GM08714 (cell line): ENCODE data around the gene IPP.

Experiments used
- H3K4me3 ChIP-seq: fragments of 200-500 bp; sonication (Bioruptor generic); 2 replicates; pipeline ENCODE4 v1.5.1; 2014; ENCODE audit warnings: mild to moderate bottlenecking, low read length, inconsistent platforms
- ZNF274 ChIP-seq: IDR thresholded peaks from 2 replicates; pipeline ENCODE4 v1.6.1; 2012; ENCODE audit warnings: mild to moderate bottlenecking, low read depth, low read length

Gene IPP

GRCh38 chr1:45750298-45751038, at the start of gene IPP:
TSS of gene IPP (minus strand) at chr1:45750653. CDS start at chr1:45746411, 4,242 bp downstream.
- no peak for TF ChIP-seq ZNF274
- H3K4me3 ChIP-seq: peak within 1 kb of the TSS; percentile 82

- no peak for TF ChIP-seq ZNF274
Observed at GRCh38 chr1:45796946-45797345, 46.5 kb upstream of the IPP start.

GRCh38 chr1:45796381-45796780, 45.9 kb upstream of the IPP start:
- H3K4me3 ChIP-seq: no peak overlapping the region
- no peak for TF ChIP-seq ZNF274

More at GRCh38 chr1:45796946-45797345, 46.5 kb upstream of the IPP start:
- no peak overlapping the region for H3K4me3 ChIP-seq

- TF ChIP-seq ZNF274: no peak
- no peak overlapping the region for H3K4me3 ChIP-seq
Observed at GRCh38 chr1:45793942-45794604, 43.6 kb upstream of the IPP start.

GRCh38 chr1:45792744-45793143, 42.3 kb upstream of the IPP start:
- H3K4me3 ChIP-seq: no peak overlapping the region
- no peak for TF ChIP-seq ZNF274

GRCh38 chr1:45789601-45790000, 39.1 kb upstream of the IPP start:
- no peak for TF ChIP-seq ZNF274
- H3K4me3 ChIP-seq: no peak overlapping the region

- H3K4me3 ChIP-seq: no peak overlapping the region
- no peak for TF ChIP-seq ZNF274
Observed at GRCh38 chr1:45787905-45788304, 37.5 kb upstream of the IPP start.

- no peak for TF ChIP-seq ZNF274
- no peak overlapping the region for H3K4me3 ChIP-seq
Observed at GRCh38 chr1:45785583-45785982, 35.1 kb upstream of the IPP start.

- TF ChIP-seq ZNF274: no peak
- no peak overlapping the region for H3K4me3 ChIP-seq
Observed at GRCh38 chr1:45775794-45776193, 25.3 kb upstream of the IPP start.

GRCh38 chr1:45772971-45773370, 22.5 kb upstream of the IPP start:
- H3K4me3 ChIP-seq: no peak overlapping the region
- no peak for TF ChIP-seq ZNF274

GRCh38 chr1:45769261-45769932, 18.9 kb upstream of the IPP start:
- no peak for TF ChIP-seq ZNF274
- no peak overlapping the region for H3K4me3 ChIP-seq

GRCh38 chr1:45767035-45767434, 16.6 kb upstream of the IPP start:
- no peak for TF ChIP-seq ZNF274
- H3K4me3 ChIP-seq: no peak overlapping the region

GRCh38 chr1:45765999-45766792, 15.7 kb upstream of the IPP start:
- no peak overlapping the region for H3K4me3 ChIP-seq
- TF ChIP-seq ZNF274: no peak

- no peak for TF ChIP-seq ZNF274
- no peak overlapping the region for H3K4me3 ChIP-seq
Observed at GRCh38 chr1:45762291-45762690, 11.8 kb upstream of the IPP start.
